HG02588 (cell line): ENCODE measurements around the gene RDX.
"Not testable (repeated sequence)": the region's sequence is repeated elsewhere in the genome, so short reads cannot be mapped to it uniquely, and the experiment has no call there.

Experiments
- ATAC-seq: cut with Tn5 transposase; IDR thresholded peaks from one replicate; pipeline ENCODE4 v1.9.1; 2021; ENCODE audit warnings: mild to moderate bottlenecking, moderate library complexity; ENCODE audit not compliant: unreplicated experiment

Gene RDX

DNA sequence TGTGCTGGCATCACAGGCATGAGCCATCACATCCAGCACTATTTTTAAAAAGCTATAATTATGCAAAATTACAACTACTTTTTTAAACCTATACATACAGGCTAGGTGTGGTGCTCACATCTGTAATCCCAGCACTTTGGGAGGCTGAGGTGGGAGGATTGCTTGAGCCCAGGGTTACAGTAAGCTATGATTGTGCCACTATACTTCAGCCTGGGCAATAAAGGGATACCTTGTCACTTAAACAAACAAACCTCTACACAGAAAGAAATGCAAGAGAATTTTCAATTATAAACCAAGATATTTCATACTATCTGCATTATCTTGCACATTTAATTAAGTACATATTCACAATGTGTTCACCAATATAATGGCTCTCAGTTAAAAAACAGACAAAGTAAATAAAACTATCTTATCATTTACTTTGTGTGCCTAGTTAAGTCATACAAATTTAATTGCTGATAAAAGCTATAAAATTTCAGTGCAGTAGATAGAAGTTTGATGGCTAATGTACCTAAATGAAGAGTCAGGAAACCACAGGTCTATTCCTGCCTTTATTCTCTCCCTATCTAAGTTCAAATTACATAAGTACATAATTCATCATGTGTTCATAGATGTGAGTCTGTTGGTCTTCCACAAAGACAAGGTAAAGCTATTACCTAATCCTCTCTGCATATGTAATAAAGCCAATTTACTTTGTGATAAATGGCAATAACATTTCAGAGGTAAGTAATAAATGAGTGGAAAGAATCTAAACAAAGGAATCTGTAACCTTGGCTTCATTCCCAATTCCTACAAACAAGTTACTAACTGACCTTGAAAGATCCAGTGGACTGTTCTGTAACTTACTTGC, 9.0 kb upstream of the RDX start:
- ATAC-seq = no peak

DNA sequence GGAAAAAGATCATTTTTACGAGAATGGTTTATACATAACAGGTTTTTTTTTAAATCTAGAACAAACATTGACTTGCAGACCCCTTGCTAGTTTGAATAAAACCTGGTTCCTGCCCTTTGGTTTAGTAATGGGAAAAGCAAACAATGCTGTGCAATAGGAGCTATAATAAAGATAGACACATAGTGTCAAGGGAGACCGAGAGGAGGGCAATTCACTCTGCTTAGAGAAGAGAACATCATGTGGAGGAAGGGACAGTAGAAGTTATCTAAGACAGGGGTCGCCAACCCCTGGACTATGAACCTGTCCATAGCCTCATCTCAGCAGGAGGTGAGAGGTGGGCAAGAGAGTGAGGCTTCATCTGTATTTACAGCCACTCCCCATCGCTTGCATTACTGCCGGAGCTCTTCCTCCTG, 7.0 kb upstream of the RDX start:
- no peak for ATAC-seq

DNA sequence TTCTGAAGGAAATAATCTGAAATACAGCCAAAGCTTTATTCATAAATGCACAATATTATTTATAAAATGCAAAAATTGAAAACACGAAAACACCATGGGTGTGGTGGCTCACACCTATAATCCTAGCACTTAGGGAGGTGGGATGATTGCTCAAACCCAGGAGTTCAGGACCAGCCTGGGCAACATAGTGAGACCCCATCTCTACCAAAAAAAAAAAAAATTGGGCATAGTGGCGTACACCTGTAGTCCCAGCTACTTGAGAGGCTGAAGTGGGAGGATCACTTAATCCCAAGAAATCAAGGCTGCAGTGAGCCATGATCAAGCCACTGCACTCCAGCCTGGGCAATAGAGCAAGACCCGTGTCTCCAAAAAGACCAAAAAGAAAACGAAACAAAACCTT, 5.2 kb upstream of the RDX start:
- ATAC-seq = no peak

DNA sequence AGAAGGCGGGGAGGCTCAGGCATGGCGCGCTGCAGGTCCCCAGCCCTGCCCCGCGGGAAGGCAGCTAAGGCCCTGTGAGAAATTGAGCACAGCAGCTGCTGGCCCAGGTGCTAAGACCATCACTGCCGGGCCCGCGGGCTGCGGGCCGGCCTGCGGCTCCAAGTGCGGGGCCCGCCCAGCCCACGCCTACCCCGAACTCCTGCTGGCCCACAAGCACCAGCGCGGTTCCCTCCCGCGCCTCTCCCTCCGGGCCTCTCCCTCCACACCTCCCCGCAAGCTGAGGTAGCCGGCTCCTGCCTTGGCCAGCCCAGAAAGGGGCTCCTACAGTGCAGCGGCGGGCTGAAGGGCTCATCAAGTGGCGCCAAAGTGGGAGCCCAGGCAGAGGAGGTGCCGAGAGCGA, 4.6 kb upstream of the RDX start:
- ATAC-seq = no peak

DNA sequence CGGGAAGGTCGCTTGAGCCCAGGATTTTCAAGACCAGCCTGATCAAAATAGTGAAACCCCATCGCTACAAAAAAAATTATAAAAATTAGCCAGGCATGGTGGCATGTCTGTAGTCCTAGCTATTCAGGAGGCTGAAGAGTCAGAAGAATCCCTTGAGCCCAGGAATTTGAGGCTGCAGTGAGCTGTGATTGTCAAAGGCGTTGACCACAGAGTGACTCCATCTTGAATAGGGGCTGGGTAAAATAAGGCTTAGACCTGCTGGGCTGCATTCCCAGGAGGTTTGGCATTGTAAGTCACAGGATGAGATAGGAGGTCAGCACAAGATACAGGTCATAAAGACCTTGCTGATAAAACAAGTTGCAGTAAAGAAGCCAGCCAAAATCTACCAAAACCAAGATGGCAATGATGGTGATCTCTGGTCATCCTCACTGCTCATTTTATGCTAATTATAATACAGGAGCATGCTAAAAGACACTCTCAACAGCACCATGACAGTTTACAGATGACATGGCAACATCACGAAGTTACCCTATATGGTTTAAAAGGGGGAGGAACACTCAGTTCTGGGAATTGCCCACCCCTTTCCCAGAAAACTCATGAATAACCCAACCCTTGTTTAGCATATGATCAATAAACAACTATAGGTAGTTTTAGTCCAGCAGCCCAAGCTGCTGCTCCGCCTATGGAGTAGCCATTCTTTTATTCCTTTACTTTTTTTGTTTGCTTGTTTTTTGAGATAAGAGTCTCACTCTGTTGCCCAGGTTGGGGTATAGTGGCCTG, 2.8 kb upstream of the RDX start:
- no peak for ATAC-seq

DNA sequence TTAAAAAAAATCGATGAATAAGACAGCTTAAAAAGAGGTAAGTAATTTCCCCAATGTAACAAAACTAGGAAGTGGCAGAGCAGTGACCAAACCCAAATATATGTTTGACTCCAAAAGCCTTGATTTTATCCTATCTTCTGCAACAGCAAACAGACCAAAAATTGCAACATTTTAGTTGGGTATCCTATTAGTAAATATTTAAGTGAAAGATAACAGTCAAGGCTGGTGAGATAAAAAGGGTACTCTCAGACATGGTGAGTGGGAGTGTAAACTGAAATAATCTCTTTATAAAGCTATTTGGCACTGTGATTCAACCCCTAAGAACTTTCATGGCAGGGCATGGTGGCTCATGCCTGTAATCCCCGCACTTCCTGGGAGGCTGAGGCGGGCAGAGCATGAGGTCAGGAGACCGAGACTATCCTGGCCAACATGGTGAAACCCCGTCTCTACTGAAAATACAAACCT, 1.9 kb upstream of the RDX start:
- ATAC-seq = no peak

DNA sequence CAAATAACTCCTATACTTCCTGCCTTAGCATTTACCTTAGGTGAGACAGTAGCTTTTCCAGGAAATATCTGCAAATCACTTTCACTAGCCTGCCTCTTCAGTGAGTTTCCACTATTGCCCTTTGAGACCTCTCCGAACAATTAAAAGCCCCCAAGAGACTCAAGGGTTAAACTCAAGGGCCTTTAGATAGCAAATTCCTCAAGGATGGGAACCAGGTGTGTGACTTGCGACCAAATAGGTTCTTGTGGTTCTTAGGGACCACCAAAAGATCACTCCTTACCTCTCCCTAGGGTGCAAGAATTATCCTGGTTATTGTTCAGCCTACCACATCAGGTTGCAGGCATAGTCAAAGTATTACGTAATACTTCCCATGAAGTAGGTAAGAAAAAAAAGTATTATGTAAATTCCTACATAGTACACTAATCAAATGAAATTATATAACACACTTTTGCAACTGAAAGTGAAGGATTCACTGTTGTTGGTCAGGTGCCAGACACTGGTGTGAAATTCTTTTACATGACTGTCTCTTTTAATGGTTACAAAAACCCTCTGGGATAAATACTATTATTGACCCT, 1.4 kb upstream of the RDX start:
- no peak for ATAC-seq

DNA sequence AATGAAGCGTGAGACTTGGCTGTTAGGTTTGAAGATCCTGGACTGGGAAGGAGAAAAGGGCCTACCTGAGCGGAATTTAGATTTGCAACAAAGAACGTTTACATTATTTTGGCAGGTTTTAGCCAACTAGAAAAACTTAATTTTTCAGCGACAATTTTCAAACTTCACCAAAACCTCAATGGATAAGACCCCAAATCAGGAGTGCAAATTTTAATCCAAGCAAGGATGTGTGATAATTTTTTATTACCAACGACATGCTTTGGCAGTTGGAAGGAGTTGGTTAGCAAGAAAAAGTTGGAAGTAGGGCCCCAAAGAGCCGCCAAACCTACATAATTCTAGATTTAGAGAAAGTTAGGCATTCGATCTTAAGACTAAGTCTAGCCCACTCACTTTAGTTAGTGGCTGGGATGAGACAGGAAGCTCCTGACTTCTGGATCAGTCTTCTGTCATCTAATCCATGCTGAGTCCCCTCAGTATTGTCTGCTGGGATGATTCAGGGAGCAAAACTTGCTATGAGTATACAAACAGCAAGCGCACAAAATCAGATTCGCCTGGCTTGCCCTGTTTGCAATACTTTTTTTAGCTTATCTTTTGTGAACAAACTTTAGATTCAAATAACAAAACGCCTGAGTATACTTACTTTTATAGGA, 787 bp upstream of the RDX start:
- no peak for ATAC-seq

DNA sequence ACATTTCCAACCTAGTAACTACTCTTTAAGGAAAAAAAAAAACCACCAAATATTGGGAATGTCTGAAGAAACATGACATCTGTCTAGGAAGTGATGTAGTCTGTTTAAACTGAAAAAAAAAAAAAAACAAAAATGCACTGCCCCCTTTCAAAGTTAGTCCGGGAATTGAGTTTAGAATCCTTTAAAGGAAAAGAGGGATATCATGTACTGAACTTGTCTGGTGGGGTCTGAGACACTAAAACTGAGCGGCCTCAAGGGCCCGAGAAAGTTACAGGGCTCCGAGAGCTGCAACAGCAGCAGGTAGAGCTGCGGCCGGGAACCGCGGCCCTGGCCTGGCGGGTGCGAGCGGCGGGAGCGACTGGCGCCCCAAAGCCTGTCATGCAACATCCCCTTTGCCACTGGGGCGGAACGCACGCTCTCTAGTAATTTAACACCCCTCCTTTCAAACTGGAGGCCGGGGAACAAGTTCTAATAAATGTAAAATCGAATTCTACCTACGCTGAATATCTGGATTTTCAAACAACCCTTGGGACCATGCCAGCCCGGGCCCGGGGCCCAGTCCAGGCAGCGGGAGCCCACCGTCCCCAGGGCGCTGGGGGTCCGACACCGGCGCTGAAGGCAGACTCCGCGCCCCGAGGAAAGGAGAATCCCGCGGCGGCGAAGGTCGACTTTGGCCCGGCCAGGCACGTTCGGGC, 736 bp downstream of the RDX start:
- ATAC-seq = peak; percentile 53

DNA sequence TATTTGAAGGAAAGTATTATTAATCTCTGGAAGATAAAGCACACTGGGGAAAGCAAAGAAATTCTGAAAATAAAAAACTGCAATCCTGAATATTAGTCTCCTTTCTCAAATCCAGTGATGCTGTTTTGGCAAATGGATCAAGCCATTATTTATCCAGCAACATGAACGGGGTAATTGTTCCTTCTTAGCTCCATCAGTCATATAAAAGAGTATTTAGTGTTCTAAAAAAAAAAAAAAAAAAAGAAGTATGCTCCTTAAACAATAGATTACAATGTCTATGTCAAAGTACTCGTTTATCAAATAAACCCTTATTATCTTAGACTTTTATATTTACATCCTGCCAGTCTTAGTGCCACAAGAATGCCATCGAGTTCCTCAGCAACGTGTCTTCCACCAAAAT, 1.3 kb downstream of the RDX start:
- ATAC-seq = no peak

DNA sequence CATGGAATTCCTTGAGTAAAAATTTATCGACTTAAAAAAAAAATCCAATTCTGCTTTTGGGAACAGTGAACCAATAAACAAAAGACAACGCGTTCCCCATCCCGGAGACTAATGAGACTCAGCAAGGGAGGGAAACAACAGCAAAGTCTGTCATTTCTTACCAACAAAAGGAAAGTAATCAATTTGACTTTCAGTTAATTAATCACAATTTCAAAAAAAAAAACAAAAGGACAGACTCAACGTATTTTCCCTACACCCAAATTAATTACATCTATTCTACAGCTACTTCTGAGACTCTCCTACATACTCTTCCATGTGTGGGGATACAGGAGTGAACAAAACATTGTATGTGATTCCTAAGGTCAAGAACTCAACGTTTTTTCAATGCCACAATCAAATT, 1.9 kb downstream of the RDX start:
- ATAC-seq = no peak

DNA sequence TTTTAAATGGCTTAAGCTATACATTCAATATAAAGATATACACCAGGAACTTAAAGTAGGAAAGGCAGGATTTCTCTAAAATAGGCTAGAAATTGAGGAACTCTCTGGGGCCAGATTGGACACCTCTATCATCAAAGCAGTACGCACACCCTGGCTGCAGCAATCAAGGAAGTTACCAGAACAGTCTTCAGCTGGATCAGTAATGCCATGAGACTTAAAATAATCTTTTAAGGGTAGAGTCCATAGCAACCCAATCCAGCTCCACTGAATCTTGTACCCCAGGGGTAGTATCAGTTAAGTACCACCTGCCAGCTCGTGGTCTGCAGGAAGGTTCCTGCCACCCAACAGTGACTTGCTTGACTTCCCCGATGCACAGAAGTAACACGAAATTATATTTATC, 3.0 kb downstream of the RDX start:
- ATAC-seq = no peak

DNA sequence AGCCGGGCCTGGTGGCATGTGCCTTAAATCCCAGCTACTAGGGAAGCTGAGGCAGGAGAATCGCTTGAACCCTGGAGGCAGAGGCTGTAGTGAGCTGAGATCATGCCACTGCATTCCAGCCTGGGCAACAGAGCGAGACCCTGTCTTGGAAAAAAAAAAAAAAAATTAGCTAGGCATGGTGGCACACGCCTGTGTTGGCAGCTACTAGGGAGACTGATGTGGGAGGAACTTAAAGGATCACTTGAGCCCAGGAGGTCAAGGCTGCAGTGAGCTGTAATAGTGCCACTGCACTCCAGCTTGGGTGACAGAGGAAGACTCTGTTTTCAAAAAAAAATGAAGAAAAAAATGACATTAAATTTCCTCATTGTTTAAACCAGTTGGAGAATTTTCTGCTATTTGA, 4.3 kb downstream of the RDX start:
- not testable (repeated sequence) for ATAC-seq

DNA sequence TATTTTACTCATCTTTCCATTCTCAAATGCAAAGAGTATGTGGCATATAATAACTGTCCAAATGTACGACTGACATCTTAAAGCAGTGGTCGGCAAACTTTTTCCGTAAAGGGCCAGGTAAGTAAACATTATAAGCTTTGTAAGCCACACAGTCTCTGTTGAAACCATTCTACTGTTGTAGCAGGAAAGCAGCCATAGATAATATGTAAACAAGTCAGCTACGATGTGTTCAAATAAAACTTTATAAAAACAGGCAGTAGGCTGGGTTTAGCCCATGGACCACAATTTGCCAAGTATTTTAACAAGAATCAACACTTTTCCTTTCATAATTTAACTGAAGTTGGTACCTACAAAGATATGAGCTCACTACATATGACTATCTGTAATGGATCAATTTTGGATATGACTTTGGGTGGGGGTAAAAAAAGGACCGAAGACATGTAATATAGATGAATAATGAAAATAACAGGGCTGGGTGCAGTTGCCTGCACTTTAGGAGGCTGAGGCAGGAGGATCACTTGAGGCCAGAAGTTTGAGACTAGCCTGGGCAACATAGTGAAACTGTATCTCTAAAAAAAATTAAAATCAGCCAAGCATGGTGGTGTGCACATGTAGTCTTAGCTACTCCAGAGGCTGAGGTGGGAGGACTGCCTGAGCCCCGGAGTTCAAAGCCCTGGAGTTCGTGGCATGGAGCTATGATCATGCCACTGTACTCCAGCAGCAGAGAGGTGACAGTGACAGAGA, 5.7 kb downstream of the RDX start:
- ATAC-seq = no peak

DNA sequence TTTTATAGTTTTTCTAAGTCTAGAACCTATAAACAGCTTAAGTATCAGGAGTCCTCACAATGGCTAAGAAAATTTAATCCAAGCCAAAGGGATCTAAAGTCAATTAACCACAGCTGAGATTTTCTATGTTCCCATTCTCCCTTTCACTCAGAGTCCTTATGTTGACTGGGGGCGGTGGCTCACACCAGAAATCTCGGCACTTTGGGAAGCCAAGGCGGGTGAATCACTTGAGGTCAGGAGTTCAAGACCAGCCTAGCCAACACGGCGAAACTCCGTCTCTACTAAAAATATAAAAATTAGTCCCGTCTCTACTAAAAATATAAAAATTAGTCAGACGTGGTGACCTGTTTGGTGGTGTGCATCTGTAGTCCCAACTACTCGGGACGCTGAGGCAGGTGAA, 6.9 kb downstream of the RDX start:
- no peak for ATAC-seq

DNA sequence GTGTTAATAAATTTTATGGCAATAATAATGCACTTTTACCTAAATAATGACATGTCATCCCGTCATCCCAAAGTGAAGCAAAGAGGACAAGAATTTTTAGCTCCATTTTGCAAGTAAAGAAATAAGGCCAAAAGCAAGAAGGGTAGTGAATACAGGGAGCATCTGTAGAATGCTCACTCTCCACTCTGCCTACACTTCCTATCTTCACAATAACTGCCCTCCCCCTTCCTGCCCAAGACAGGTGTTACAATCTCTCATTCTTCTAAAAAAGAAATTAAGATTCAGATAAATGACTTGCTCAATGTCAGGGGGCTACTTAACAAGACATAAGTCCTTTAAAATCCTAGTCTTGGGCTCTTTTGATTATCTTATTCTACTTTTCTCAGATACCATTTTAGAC, 8.9 kb downstream of the RDX start:
- no peak for ATAC-seq

DNA sequence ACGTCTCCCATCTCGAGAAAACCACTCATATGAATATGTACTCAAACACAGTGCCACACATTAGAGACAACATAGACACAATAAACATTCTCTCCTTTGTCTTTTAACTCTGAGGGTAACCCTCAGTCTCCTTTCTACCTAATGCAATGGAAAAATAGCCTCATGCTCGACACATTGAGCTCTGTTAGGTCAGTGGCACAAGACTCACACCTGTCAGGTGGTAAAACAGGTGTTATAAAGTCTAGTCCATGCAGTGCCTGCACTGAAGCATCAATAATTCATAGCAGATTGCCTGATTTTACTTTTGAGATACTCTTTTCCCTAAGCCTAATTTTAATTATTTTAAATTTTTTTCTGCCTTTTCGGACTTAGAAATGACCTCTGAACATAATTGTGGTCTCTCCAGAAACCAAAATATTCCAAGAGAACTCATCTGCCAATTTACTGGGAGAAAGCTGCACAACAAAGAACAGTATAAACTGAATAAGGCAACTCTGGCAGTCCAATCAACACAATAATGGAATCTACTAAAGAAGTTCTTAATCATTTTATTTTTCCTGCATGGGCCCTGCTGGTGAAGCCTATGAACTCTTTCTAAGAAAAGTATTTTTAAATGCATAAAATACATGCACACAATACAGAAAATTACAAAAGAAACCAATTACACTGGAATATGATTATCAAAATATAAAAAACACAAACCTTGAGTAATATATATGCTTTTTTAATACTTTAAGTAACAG, 9.9 kb downstream of the RDX start:
- no peak for ATAC-seq

DNA sequence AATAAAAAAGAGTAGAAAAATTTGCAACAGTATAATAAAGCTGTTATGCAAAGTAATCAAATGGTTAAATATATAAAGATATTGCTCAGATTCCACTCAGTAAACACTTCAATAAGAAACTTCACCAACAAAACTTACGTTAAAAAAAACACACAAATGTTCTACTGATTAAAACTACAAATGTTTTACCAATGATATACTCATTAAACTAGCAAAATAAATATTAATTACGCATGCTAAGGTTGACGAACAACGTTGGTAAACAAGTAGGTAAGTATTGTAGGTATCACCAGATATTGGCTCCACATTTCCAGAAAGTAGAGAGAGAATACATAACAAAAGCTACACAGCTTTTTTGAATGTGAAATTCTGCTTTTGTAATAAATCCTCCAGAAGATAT, 12.6 kb downstream of the RDX start:
- no peak for ATAC-seq

DNA sequence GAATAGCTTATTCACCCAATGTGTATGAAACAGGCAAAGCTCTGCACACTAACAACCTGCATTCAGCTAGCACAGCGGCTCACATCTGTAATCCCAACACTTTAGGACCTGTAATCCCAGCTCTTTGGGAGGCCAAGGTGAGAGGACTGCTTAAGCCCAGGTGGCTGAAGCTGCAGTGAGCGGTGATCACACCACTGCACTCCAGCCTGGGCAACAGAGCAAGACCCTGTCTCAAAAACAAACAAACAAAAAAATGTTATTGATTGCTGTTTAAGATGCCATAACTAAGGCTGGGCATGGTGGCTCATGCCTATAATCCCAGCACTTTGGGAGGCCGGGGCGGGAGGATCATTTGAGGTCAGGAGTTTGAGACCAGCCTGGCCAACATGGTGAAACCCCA, 15.8 kb downstream of the RDX start:
- not testable (repeated sequence) for ATAC-seq
